Upper lobe of left lung (tissue), 6 donors: Measurements from ENCODE around the gene SMO. TPM values are rescaled to one million over a fixed set of nuclear protein-coding genes. Genes with fewer than 3 reads are reported as not detected.

Experiments used
- ATAC-seq, 2 donors: fragments of 200-7000 bp; cut with Tn5 transposase; one replicate each; pipeline ENCODE4 v1.9.1; 2022; ENCODE audit warnings: mild to moderate bottlenecking in 2 of 2, moderate library complexity in 2 of 2; ENCODE audit not compliant: low FRiP score in 2 of 2
- DNase-seq, 2 donors: peaks; one replicate each; pipeline ENCODE4 v3.0.0-alpha.2; 2019 to 2020
- H3K27ac ChIP-seq, 4 donors: fragments of 200-600 bp; sonication (generic); one replicate each; pipeline ENCODE4 v1.5.1; 2016 to 2019
- H3K27me3 ChIP-seq, 4 donors: fragments of 200-600 bp; sonication (generic); one replicate each; pipeline ENCODE4 v1.5.1; 2017 to 2019
- H3K36me3 ChIP-seq, 4 donors: fragments of 200-600 bp; sonication (generic); one replicate each; pipeline ENCODE4 v1.5.1; 2016 to 2019
- H3K4me1 ChIP-seq, 4 donors: fragments of 200-600 bp; sonication (generic); one replicate each; pipeline ENCODE4 v1.5.1; 2018 to 2019
- H3K4me3 ChIP-seq, 4 donors: fragments of 200-600 bp; sonication (generic); one replicate each; pipeline ENCODE4 v1.5.1; 2017 to 2019; ENCODE audit warnings: mild to moderate bottlenecking in 2 of 4, moderate library complexity in 1 of 4
- H3K9me3 ChIP-seq, 4 donors: fragments of 200-600 bp; sonication (generic); one replicate each; pipeline ENCODE4 v1.5.1; 2018 to 2019
- EP300 ChIP-seq, 4 donors: sonication (generic); formaldehyde crosslinking; IDR thresholded peaks; one replicate each; pipeline ENCODE4 v1.5.1; 2017; ENCODE audit warnings: antibody characterized with exemption in 4 of 4, control low read depth in 2 of 4
- POLR2A ChIP-seq, 4 donors: fragments of 450-650 bp; IDR thresholded peaks; one replicate each; pipeline ENCODE4 v1.5.1; 2016 to 2017; ENCODE audit warnings: antibody characterized with exemption in 4 of 4, mild to moderate bottlenecking in 2 of 4
- POLR2AphosphoS5 ChIP-seq, 2 donors: sonication (generic); formaldehyde crosslinking; IDR thresholded peaks; one replicate each; pipeline ENCODE4 v1.5.1; 2017; ENCODE audit warnings: antibody characterized with exemption in 2 of 2
- WGBS, 2 donors: methylation state at CpG; one replicate each; pipeline ENCODE4 v1.1.5; 2017 to 2018; 5-methylcytosine and 5-hydroxymethylcytosine counted together
- total RNA-seq, 6 donors: library from RNA; depleted of rRNA in 4 of 6; stranded (reverse); fragments of >200 nt in 4 of 6; gene quantifications; one replicate each; pipeline versions ENCODE4 v1.1.0 to v1.2.1, GENCODE V29; 2016 to 2021
- TF ChIP-seq, protein P1 (sequence below), 6 experiments: fragments of 450-650 bp in 4 of 6; fragments of 200-600 bp in 2 of 6; sonication (generic) in 2 of 6; IDR thresholded peaks; one replicate each; pipeline ENCODE4 v1.5.1; 2016 to 2019; ENCODE audit warnings: antibody characterized with exemption in 6 of 6
- donor health status: DM: no; HTN: no; CAD: no; lungs with moderate emphysema.
- donor health status: DM: no; HTN: yes; CAD: no; lungs with severe emphysema.

SMO gene
- 1 to 10 TPM; 1.7 to 7.3 (median 2.6) TPM for total RNA-seq

DNA sequence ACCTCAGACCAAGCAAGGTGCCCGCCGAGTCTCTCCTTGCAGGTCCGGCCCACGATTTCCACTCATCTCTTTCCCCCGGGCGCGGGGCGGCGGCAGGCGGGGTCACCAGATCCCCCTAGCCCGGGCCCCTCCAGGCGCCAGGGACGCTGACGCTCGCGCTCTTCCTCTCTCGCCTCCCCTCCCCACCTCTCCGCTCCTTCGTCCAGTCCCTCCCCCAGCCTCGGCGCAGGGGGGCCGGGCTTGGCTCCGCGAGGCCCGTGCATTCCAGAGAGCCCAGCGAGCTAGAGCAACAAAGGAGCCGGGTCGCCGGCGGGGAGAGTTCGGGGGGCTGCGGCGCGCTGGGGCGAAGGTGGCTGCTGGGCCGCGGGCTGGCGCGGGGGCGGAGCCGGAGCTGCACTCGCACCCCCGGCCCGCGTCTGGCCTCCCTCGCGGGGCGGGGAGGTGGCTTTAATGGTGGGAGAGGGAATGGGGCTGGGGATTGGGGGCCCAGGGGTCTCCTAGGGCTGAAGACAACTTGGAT lies at the start of gene SMO:
SMO (plus strand) TSS at position 262 of the 520 bp plus-strand sequence. CDS start 519 bp downstream, outside the sequence.
- ATAC-seq: peak; percentile 52 to 85
- H3K27me3 ChIP-seq: peaks cover 0 to 19% (median 15%) of the 10 kb centered on the region in 4 donors
- H3K27ac ChIP-seq: peak within 1 kb of the TSS in 1 of 4 donors; percentile 55
- no peaks in the 10 kb centered on the region for H3K9me3 ChIP-seq
- no peak for TF ChIP-seq EP300 (IDR thresholded peaks at IDR 0.05)
- TF ChIP-seq, protein P1, sequence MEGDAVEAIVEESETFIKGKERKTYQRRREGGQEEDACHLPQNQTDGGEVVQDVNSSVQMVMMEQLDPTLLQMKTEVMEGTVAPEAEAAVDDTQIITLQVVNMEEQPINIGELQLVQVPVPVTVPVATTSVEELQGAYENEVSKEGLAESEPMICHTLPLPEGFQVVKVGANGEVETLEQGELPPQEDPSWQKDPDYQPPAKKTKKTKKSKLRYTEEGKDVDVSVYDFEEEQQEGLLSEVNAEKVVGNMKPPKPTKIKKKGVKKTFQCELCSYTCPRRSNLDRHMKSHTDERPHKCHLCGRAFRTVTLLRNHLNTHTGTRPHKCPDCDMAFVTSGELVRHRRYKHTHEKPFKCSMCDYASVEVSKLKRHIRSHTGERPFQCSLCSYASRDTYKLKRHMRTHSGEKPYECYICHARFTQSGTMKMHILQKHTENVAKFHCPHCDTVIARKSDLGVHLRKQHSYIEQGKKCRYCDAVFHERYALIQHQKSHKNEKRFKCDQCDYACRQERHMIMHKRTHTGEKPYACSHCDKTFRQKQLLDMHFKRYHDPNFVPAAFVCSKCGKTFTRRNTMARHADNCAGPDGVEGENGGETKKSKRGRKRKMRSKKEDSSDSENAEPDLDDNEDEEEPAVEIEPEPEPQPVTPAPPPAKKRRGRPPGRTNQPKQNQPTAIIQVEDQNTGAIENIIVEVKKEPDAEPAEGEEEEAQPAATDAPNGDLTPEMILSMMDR (IDR thresholded peaks at IDR 0.05): no peak
- no peak for TF ChIP-seq POLR2A (IDR thresholded peaks at IDR 0.05)
- TF ChIP-seq POLR2AphosphoS5 (IDR thresholded peaks at IDR 0.05): no peak
- DNase-seq: peak in 1 of 2 donors; percentile 89
- H3K4me1 ChIP-seq: peaks cover 16 to 19% (median 17%) of the 10 kb centered on the region in 4 donors
- no peaks in the 10 kb centered on the region for H3K36me3 ChIP-seq
- H3K4me3 ChIP-seq: peak within 1 kb of the TSS; percentile 47 to 76 (median 56)
- WGBS, 2 donors: 0 to 1% methylated on average over 14 to 47 of the region's 48 CpGs

DNA sequence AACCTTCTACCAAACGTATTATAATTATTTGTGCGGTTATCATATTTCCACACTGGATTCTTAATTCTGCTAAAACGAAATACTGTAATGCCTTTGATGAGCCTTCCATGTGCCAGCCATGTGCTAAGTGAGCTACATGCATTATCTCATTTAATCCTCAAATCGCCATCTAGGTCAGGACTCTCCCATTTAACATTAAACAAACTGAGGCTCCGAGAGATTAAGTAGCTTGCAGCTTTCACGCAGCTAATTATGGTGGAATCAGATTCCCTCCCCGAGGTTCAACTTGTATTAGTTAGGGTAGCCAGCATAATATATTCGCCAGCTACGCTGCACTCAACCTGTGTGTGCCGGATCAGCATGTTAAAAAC lies 44.7 kb upstream of the SMO start:
- Histone ChIP-seq H3K36me3 (no peaks in the 10 kb centered on the region), H3K9me3 (no peaks in the 10 kb centered on the region), H3K27me3 (peaks cover 0 to 16% (median 0%) of the 10 kb centered on the region in 4 donors), H3K4me1 (peaks cover 5 to 18% (median 13%) of the 10 kb centered on the region in 4 donors), H3K4me3 (no peak overlapping the region), H3K27ac (no peak overlapping the region)
- WGBS, 2 donors: 53 to 62% methylated on average over 10 of the region's 10 CpGs
- no peak for DNase-seq
- no peak for ATAC-seq
- TF ChIP-seq EP300 (IDR thresholded peaks at IDR 0.05) (no peak), POLR2AphosphoS5 (IDR thresholded peaks at IDR 0.05) (no peak), POLR2A (IDR thresholded peaks at IDR 0.05) (no peak)
- TF ChIP-seq, protein P1 (IDR thresholded peaks at IDR 0.05): no peak

DNA sequence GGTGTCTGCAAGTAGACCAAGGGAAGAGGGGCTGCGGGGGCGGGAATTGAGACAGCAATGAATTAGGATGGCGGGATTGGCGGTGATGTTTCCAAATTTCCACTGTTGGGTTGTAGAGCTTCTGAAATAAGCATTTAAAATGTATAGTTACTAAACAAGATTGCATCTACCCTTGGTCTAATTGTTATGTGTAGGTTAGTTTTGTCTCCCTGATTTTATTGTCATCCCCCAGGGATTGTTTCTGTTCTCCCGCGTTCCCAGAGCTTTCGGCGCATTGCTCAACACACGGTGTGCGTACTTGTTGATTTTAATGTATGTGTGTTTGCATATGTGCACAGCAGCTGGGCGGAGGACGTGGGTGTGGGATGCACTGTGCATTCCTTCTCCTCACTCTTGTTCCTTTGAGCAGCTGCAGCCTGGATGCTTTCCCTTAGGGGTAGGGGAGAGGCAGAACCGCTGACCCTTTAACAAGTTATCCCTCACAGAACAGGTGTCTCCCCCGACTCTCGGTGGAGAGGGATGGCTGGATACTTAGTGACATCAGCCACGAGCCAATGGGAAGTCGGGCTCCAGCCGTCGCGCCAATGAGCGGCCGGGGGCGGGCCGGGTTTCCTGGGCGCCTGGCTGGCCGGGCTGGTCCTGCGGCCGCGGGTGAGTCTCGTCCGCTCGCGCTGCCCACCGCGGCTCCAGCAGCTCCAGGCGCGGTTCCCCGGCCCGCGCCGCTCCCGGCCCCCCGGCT lies 44.2 kb upstream of the SMO start, which contains the start of gene TSPAN33:
TSPAN33 (plus strand) TSS at position 613 of the 739 bp plus-strand sequence. CDS start 274 bp downstream, outside the sequence.
- no peak within 1 kb of the TSS for H3K27ac ChIP-seq
- no peaks in the 10 kb centered on the region for H3K36me3 ChIP-seq
- TF ChIP-seq POLR2AphosphoS5 (IDR thresholded peaks at IDR 0.05) (no peak), POLR2A (IDR thresholded peaks at IDR 0.05) (no peak), EP300 (IDR thresholded peaks at IDR 0.05) (no peak)
- TF ChIP-seq, protein P1 (IDR thresholded peaks at IDR 0.05): no peak
- DNase-seq (peak; percentile 80 to 96), ATAC-seq (peak; percentile 66 to 96)
- peak within 1 kb of the TSS; percentile 22 to 56 (median 50) for H3K4me3 ChIP-seq
- peaks cover 0 to 16% (median 0%) of the 10 kb centered on the region in 4 donors for H3K27me3 ChIP-seq
- peaks cover 8 to 18% (median 15%) of the 10 kb centered on the region in 4 donors for H3K4me1 ChIP-seq
- no peaks in the 10 kb centered on the region for H3K9me3 ChIP-seq
- 4 to 7% methylated on average over 13 to 15 of the region's 43 CpGs for WGBS, 2 donors

DNA sequence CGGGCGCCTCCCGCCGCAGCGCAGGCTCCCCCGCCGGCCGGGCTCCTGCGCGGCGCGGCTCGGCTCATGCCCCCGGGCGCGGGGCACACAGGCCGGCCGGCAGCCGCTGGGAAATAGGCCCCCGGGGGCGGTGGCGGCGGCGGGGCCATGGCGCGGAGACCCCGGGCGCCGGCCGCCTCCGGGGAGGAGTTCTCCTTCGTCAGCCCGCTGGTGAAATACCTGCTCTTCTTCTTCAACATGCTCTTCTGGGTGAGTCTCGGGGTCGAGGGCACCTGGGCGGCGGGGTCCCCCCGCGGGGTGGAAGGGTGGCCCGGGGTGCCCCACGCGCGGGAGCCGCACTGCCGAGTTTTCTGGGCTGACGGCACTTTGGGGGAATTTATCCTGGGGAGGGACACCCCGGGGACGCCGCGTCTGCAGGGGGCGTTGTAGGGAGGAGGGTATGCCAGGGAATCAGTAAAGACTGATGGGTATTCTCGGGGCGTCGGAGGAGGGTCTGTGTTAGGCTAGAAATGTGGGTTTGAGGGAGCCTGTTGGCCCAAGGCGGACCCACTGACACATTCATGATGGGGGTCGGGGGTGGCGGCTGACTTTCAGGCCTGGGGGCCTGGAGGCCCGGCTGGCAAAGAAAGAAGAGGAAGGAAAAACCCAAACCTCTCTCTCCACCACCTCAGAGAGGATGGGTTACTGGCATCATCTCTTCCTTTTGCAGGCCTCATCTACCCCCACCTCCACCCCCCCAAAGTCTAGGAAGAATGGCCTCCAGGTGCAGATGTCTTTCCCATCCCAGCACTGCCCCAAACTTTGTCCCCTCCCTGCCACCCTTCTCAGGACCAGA lies 43.4 kb upstream of the SMO start:
- peaks cover 0 to 16% (median 0%) of the 10 kb centered on the region in 4 donors for H3K27me3 ChIP-seq

More for the DNA sequence above, 43.4 kb upstream of the SMO start:
- H3K4me1 ChIP-seq: peaks cover 10 to 24% (median 15%) of the 10 kb centered on the region in 4 donors
- H3K27ac ChIP-seq: no peak overlapping the region
- WGBS, 2 donors: 17 to 22% methylated on average over 12 to 22 of the region's 58 CpGs
- ATAC-seq (no peak), DNase-seq (no peak)
- TF ChIP-seq EP300 (IDR thresholded peaks at IDR 0.05): no peak
- TF ChIP-seq POLR2AphosphoS5 (IDR thresholded peaks at IDR 0.05): no peak
- no peak for TF ChIP-seq POLR2A (IDR thresholded peaks at IDR 0.05)
- TF ChIP-seq, protein P1 (IDR thresholded peaks at IDR 0.05): no peak
- H3K9me3 ChIP-seq: no peaks in the 10 kb centered on the region
- H3K4me3 ChIP-seq: peak overlapping the region; percentile 22 to 56 (median 50)
- no peaks in the 10 kb centered on the region for H3K36me3 ChIP-seq
